GM12864 (cell line): ENCODE results near the gene ERICH6.

Experiments used
- DNase-seq: peaks from one replicate; pipeline ENCODE4 v3.0.0-alpha.2; 2011; ENCODE audit warnings: low read depth
- H3K4me3 ChIP-seq: 2 replicates; pipeline ENCODE4 v1.5.1; 2011; ENCODE audit warnings: mild to moderate bottlenecking, low read depth, low read length, control low read depth
- TF ChIP-seq, protein P1 (sequence below): IDR thresholded peaks from 2 replicates; pipeline ENCODE4 v1.5.1; 2011; ENCODE audit warnings: low read depth, mild to moderate bottlenecking, moderate library complexity, low read length, control low read depth, inconsistent platforms; ENCODE audit errors: missing control alignments

Gene ERICH6

DNA sequence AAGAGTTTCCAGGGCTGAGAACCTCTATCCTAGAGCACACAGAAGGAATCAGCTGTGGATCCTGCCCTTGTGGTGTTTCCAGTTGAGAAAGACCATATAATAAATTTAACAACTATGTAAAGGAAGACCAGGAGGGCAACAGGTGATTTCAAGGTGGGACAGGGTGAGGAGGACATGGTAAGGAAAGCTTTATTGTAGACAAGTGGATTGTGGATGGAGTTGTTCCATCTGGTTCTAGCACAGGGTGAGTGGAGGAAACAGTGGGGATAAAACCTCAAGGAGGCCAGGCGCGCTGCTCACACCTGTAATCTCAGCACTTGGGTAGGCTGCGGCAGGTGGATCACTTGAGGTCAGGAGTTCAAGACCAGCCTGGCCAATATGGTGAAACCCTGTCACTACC is 42.1 kb upstream of the ERICH6 start:
- TF ChIP-seq, protein P1, sequence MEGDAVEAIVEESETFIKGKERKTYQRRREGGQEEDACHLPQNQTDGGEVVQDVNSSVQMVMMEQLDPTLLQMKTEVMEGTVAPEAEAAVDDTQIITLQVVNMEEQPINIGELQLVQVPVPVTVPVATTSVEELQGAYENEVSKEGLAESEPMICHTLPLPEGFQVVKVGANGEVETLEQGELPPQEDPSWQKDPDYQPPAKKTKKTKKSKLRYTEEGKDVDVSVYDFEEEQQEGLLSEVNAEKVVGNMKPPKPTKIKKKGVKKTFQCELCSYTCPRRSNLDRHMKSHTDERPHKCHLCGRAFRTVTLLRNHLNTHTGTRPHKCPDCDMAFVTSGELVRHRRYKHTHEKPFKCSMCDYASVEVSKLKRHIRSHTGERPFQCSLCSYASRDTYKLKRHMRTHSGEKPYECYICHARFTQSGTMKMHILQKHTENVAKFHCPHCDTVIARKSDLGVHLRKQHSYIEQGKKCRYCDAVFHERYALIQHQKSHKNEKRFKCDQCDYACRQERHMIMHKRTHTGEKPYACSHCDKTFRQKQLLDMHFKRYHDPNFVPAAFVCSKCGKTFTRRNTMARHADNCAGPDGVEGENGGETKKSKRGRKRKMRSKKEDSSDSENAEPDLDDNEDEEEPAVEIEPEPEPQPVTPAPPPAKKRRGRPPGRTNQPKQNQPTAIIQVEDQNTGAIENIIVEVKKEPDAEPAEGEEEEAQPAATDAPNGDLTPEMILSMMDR, result no peak
- no peak overlapping the region for H3K4me3 ChIP-seq
- no peak for DNase-seq

DNA sequence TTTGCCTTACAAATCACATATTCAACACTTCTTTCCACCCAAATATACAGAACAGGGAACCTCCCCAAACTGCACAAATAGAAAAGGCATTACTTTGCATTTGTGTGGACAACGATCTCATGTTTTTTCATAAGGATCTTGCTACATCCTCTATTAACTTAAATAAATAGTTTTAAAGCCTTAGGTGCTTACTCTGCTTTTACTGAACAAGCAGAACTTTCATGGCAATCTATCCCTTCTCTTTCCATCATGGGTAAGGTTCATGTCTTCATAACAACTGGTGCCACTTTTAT is 41.1 kb upstream of the ERICH6 start:
- H3K4me3 ChIP-seq, result no peak overlapping the region
- TF ChIP-seq, protein P1, result no peak
- DNase-seq, result no peak

DNA sequence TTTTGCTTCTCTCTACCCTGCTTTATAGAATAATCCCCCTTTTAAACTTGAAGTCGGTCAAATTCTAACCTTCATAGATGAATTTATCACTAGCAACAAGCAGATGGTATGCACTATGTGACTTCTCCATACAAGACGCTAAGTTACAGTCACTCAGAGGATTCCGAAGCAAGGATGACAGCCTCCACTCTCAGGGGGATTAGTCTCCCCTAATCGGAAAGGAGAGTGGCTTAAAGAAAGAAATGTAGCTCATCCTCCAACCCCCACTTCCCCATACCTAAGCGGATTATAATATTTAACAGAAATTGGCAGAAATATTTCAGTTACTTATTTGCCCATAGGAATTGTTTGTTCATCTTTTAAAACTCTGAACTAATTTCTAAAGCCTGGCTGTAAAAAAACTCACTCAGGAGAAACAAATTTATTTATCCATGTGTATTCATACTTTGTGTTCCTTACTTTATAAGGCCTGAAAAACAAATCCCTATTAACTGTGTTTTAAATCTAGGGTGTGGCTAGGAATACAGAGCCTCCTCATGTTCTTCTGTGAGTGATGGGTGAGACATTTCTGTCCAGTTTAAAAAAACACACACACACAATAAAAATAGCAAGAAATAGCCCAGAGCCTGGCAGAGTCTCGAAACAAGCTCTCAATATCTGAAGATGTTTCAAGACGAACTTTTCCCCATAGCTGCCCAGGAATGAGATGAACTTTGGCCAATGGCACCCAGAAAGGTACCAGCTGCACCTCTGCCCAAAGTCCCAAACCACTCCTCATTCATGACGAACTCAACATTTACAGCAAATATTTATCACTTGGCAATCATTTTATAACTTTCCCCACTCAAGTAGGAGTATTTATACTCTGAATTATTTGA is 40.6 kb upstream of the ERICH6 start:
- TF ChIP-seq, protein P1, result no peak
- no peak overlapping the region for H3K4me3 ChIP-seq
- no peak for DNase-seq

DNA sequence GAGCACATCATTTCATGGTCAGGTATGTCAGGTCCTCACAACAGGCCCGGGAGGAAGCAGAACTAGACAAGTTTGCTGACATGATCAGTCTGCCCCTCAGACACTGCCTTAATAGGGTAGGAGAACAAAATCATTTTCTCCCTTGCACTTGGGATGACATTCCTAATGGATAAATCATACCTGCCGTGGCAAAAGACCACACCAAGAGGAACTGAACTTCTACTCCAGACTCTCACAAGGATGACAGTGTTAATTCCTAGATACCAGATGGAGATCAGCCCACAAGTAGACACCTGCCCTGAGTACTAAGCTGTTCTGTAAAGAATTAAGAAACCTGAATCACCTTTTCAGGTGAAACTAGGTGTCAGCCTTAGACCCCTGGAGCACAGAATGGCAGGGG is 39.8 kb upstream of the ERICH6 start:
- DNase-seq, result no peak
- TF ChIP-seq, protein P1, result no peak
- H3K4me3 ChIP-seq, result no peak overlapping the region

DNA sequence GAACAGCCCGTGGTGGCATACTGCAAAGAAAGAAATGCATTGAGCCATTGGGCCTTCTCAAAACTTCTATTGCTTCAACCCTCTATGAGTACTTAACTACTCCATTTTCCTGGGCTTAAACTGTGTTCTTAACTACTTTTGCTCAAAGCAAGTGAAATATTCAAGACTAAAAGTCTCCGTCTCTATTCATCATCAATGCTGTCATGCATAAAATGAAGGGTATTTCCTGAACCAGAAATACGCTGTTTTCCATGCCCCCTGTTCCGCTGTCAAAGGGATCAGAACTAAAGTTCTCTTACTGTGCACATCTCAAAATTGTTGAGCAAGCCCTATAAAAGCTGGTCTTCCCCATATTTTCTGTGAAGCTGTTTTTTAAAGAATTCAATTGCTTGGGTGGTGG is 39.0 kb upstream of the ERICH6 start:
- TF ChIP-seq, protein P1, result no peak
- no peak overlapping the region for H3K4me3 ChIP-seq
- no peak for DNase-seq

DNA sequence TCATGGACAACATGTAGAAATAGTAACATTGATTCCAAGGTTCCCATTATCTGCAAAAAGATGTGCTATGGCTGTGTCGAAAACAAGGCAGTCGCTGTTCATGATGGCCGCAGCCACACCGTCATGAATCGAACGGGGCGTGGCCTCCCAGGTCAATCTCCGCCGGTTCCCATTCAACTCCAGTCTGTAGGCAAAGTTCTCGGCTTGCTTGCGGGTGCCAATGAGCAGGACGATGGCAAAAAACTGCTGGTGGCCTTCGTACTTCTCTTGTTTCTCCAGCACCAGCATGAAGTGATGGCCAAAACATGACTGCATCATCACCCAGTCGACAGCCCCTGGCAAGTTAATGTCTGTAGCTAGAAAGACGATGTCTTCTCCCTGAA is 38.4 kb upstream of the ERICH6 start:
- TF ChIP-seq, protein P1, result no peak
- no peak overlapping the region for H3K4me3 ChIP-seq

More for the DNA sequence above, 38.4 kb upstream of the ERICH6 start:
- DNase-seq, result no peak
